Measurements from ENCODE around the gene PTPRM. TPM values are rescaled to one million over a fixed set of nuclear protein-coding genes. Genes with fewer than 3 reads are reported as not detected.

PTPRM gene
- polyA plus RNA-seq, 3 donors = 0.04 to 2.1 (median 0.66) TPM

- H3K4me2 ChIP-seq (replicated peaks; ENCODE audit: extremely low read depth, low read length, poor library complexity, severe bottlenecking) = no peak overlapping the region
Observed at GRCh38 chr18:8283891-8284585, 716.9 kb downstream of the PTPRM start.

GRCh38 chr18:8286303-8286702 is 719.2 kb downstream of the PTPRM start:
- Mint-ChIP-seq H3K4me3 (no peak overlapping the region), H3K27ac (peak overlapping the region in 1 of 7 donors; percentile 62), H3K27me3 (ENCODE audit: low read depth in 3 of 3) (peaks cover 0 to 2% (median 0%) of the 10 kb centered on the region in 3 donors), H3K4me1 (no peaks in the 10 kb centered on the region), H3K9me3 (peaks cover 0 to 2% (median 0%) of the 10 kb centered on the region in 7 donors), H3K36me3 (no peaks in the 10 kb centered on the region)
- no peak overlapping the region for H3K4me2 ChIP-seq (replicated peaks; ENCODE audit: extremely low read depth, low read length, poor library complexity, severe bottlenecking)
- H4K20me1 ChIP-seq (ENCODE audit: insufficient read depth, low read length) = no peaks in the 10 kb centered on the region
- no peaks in the 10 kb centered on the region for H3K79me2 ChIP-seq (ENCODE audit: insufficient read depth, low read length)
- WGBS (ENCODE audit: insufficient coverage) = no CpG with 5 or more reads among the region's 2 CpGs
- no peaks in the 10 kb centered on the region for H3K27me3 ChIP-seq (ENCODE audit: control insufficient read depth in 2 of 2, insufficient read depth in 2 of 2, low read length in 2 of 2)
- H2AFZ ChIP-seq (ENCODE audit: insufficient read depth, low read depth, low read length, poor library complexity, severe bottlenecking) = no peak overlapping the region
- no peaks in the 10 kb centered on the region for H3K36me3 ChIP-seq (replicated peaks in 1 of 2; ENCODE audit: control insufficient read depth in 1 of 2, insufficient read depth in 2 of 2, low read length in 2 of 2)
- no peak for TF ChIP-seq CTCF (IDR thresholded peaks at IDR 0.05)
- no peak overlapping the region for H3K4me3 ChIP-seq (replicated peaks in 1 of 3; ENCODE audit: low read depth in 2 of 3, low read length in 3 of 3)
- no peaks in the 10 kb centered on the region for H3K9me3 ChIP-seq (replicated peaks in 1 of 2; ENCODE audit: control insufficient read depth in 1 of 2, insufficient read depth in 1 of 2, low read length in 2 of 2)
- H3K9ac ChIP-seq (ENCODE audit: insufficient read depth, low read length, poor library complexity, severe bottlenecking) = no peak overlapping the region
- no peaks in the 10 kb centered on the region for H3K4me1 ChIP-seq (ENCODE audit: control insufficient read depth in 1 of 2, insufficient read depth in 2 of 2, low read length in 2 of 2)
- intact Hi-C loops (cut with micrococcal nuclease) = no loop called here
- H3K27ac ChIP-seq (ENCODE audit: low read depth in 1 of 2, low read length in 2 of 2) = no peak overlapping the region
- DNase-seq = no peak

More at GRCh38 chr18:8283891-8284585, 716.9 kb downstream of the PTPRM start:
- Mint-ChIP-seq H3K27ac (no peak overlapping the region), H3K4me1 (no peaks in the 10 kb centered on the region), H3K4me3 (no peak overlapping the region), H3K9me3 (peaks cover 0 to 3% (median 0%) of the 10 kb centered on the region in 7 donors), H3K36me3 (no peaks in the 10 kb centered on the region), H3K27me3 (ENCODE audit: low read depth in 3 of 3) (peaks cover 0 to 2% (median 0%) of the 10 kb centered on the region in 3 donors)
- Histone ChIP-seq H3K27me3 (ENCODE audit: control insufficient read depth in 2 of 2, insufficient read depth in 2 of 2, low read length in 2 of 2) (no peaks in the 10 kb centered on the region), H3K36me3 (replicated peaks in 1 of 2; ENCODE audit: control insufficient read depth in 1 of 2, insufficient read depth in 2 of 2, low read length in 2 of 2) (no peaks in the 10 kb centered on the region), H2AFZ (ENCODE audit: insufficient read depth, low read depth, low read length, poor library complexity, severe bottlenecking) (no peak overlapping the region), H4K20me1 (ENCODE audit: insufficient read depth, low read length) (no peaks in the 10 kb centered on the region), H3K9ac (ENCODE audit: insufficient read depth, low read length, poor library complexity, severe bottlenecking) (no peak overlapping the region), H3K27ac (ENCODE audit: low read depth in 1 of 2, low read length in 2 of 2) (no peak overlapping the region), H3K4me3 (replicated peaks in 1 of 3; ENCODE audit: low read depth in 2 of 3, low read length in 3 of 3) (no peak overlapping the region), H3K9me3 (replicated peaks in 1 of 2; ENCODE audit: control insufficient read depth in 1 of 2, insufficient read depth in 1 of 2, low read length in 2 of 2) (no peaks in the 10 kb centered on the region), H3K4me1 (ENCODE audit: control insufficient read depth in 1 of 2, insufficient read depth in 2 of 2, low read length in 2 of 2) (no peaks in the 10 kb centered on the region), H3K79me2 (ENCODE audit: insufficient read depth, low read length) (no peaks in the 10 kb centered on the region)
- TF ChIP-seq CTCF (IDR thresholded peaks at IDR 0.05) = no peak
- DNase-seq = no peak
- intact Hi-C loops (cut with micrococcal nuclease) = no loop called here
- no CpG with 5 or more reads among the region's 3 CpGs for WGBS (ENCODE audit: insufficient coverage)
